ENCODE measurements around the gene SLC22A16.

The SLC22A16 gene

GRCh38 chr6:110430236-110430635 lies 46.2 kb downstream of the SLC22A16 start:
- H3K4me3 ChIP-seq (ENCODE audit: low read depth in 1 of 2, low read length in 2 of 2) = no peak overlapping the region
- no peaks in the 10 kb centered on the region for H3K27me3 ChIP-seq (ENCODE audit: control insufficient read depth in 1 of 2, insufficient read depth in 2 of 2, low read length in 2 of 2)
- no peaks in the 10 kb centered on the region for H3K9me3 ChIP-seq (ENCODE audit: control insufficient read depth in 1 of 2, low read length in 2 of 2)
- no peak overlapping the region for H3K9ac ChIP-seq (ENCODE audit: low read depth in 1 of 2, low read length in 2 of 2)
- no peaks in the 10 kb centered on the region for H3K36me3 ChIP-seq (ENCODE audit: control insufficient read depth in 1 of 2, insufficient read depth in 2 of 2, low read length in 2 of 2)
- no peak overlapping the region for H3K27ac ChIP-seq (ENCODE audit: low read depth, low read length)
- H3K4me1 ChIP-seq (ENCODE audit: control insufficient read depth in 1 of 2, insufficient read depth in 2 of 2, low read length in 2 of 2) = no peaks in the 10 kb centered on the region

GRCh38 chr6:110428153-110428552 lies 48.3 kb downstream of the SLC22A16 start:
- no peaks in the 10 kb centered on the region for H3K4me1 ChIP-seq (ENCODE audit: control insufficient read depth in 1 of 2, insufficient read depth in 2 of 2, low read length in 2 of 2)
- H3K36me3 ChIP-seq (ENCODE audit: control insufficient read depth in 1 of 2, insufficient read depth in 2 of 2, low read length in 2 of 2) = no peaks in the 10 kb centered on the region
- H3K9ac ChIP-seq (ENCODE audit: low read depth in 1 of 2, low read length in 2 of 2) = no peak overlapping the region
- H3K27ac ChIP-seq (ENCODE audit: low read depth, low read length) = no peak overlapping the region
- no peaks in the 10 kb centered on the region for H3K9me3 ChIP-seq (ENCODE audit: control insufficient read depth in 1 of 2, low read length in 2 of 2)
- no peak overlapping the region for H3K4me3 ChIP-seq (ENCODE audit: low read depth in 1 of 2, low read length in 2 of 2)
- H3K27me3 ChIP-seq (ENCODE audit: control insufficient read depth in 1 of 2, insufficient read depth in 2 of 2, low read length in 2 of 2) = no peaks in the 10 kb centered on the region

- H3K4me1 ChIP-seq (ENCODE audit: control insufficient read depth in 1 of 2, insufficient read depth in 2 of 2, low read length in 2 of 2) = no peaks in the 10 kb centered on the region
- no peaks in the 10 kb centered on the region for H3K36me3 ChIP-seq (ENCODE audit: control insufficient read depth in 1 of 2, insufficient read depth in 2 of 2, low read length in 2 of 2)
- H3K9ac ChIP-seq (ENCODE audit: low read depth in 1 of 2, low read length in 2 of 2) = no peak overlapping the region
- no peak overlapping the region for H3K4me3 ChIP-seq (ENCODE audit: low read depth in 1 of 2, low read length in 2 of 2)
- H3K27me3 ChIP-seq (ENCODE audit: control insufficient read depth in 1 of 2, insufficient read depth in 2 of 2, low read length in 2 of 2) = no peaks in the 10 kb centered on the region
- H3K27ac ChIP-seq (ENCODE audit: low read depth, low read length) = no peak overlapping the region
- H3K9me3 ChIP-seq (ENCODE audit: control insufficient read depth in 1 of 2, low read length in 2 of 2) = no peaks in the 10 kb centered on the region
Measured at GRCh38 chr6:110425816-110426215, 50.6 kb downstream of the SLC22A16 start.

- Histone ChIP-seq H3K9ac (ENCODE audit: low read depth in 1 of 2, low read length in 2 of 2) (no peak overlapping the region), H3K4me3 (ENCODE audit: low read depth in 1 of 2, low read length in 2 of 2) (no peak overlapping the region), H3K4me1 (ENCODE audit: control insufficient read depth in 1 of 2, insufficient read depth in 2 of 2, low read length in 2 of 2) (peaks cover 12 to 16% of the 10 kb centered on the region in 2 donors), H3K9me3 (ENCODE audit: control insufficient read depth in 1 of 2, low read length in 2 of 2) (no peaks in the 10 kb centered on the region), H3K27ac (ENCODE audit: low read depth, low read length) (no peak overlapping the region), H3K36me3 (ENCODE audit: control insufficient read depth in 1 of 2, insufficient read depth in 2 of 2, low read length in 2 of 2) (no peaks in the 10 kb centered on the region), H3K27me3 (ENCODE audit: control insufficient read depth in 1 of 2, insufficient read depth in 2 of 2, low read length in 2 of 2) (no peaks in the 10 kb centered on the region)
Measured at GRCh38 chr6:110422444-110422822, 54.0 kb downstream of the SLC22A16 start.

GRCh38 chr6:110421749-110422443 lies 54.5 kb downstream of the SLC22A16 start:
- no peak overlapping the region for H3K9ac ChIP-seq (ENCODE audit: low read depth in 1 of 2, low read length in 2 of 2)
- peaks cover 12 to 16% of the 10 kb centered on the region in 2 donors for H3K4me1 ChIP-seq (ENCODE audit: control insufficient read depth in 1 of 2, insufficient read depth in 2 of 2, low read length in 2 of 2)
- no peaks in the 10 kb centered on the region for H3K36me3 ChIP-seq (ENCODE audit: control insufficient read depth in 1 of 2, insufficient read depth in 2 of 2, low read length in 2 of 2)
- no peaks in the 10 kb centered on the region for H3K9me3 ChIP-seq (ENCODE audit: control insufficient read depth in 1 of 2, low read length in 2 of 2)
- H3K27ac ChIP-seq (ENCODE audit: low read depth, low read length) = no peak overlapping the region
- H3K4me3 ChIP-seq (ENCODE audit: low read depth in 1 of 2, low read length in 2 of 2) = no peak overlapping the region
- no peaks in the 10 kb centered on the region for H3K27me3 ChIP-seq (ENCODE audit: control insufficient read depth in 1 of 2, insufficient read depth in 2 of 2, low read length in 2 of 2)

GRCh38 chr6:110419028-110419739 lies 57.2 kb downstream of the SLC22A16 start:
- Histone ChIP-seq H3K9me3 (ENCODE audit: control insufficient read depth in 1 of 2, low read length in 2 of 2) (no peaks in the 10 kb centered on the region), H3K4me1 (ENCODE audit: control insufficient read depth in 1 of 2, insufficient read depth in 2 of 2, low read length in 2 of 2) (peaks cover 16 to 20% of the 10 kb centered on the region in 2 donors), H3K36me3 (ENCODE audit: control insufficient read depth in 1 of 2, insufficient read depth in 2 of 2, low read length in 2 of 2) (no peaks in the 10 kb centered on the region), H3K27me3 (ENCODE audit: control insufficient read depth in 1 of 2, insufficient read depth in 2 of 2, low read length in 2 of 2) (no peaks in the 10 kb centered on the region), H3K4me3 (ENCODE audit: low read depth in 1 of 2, low read length in 2 of 2) (peak overlapping the region; percentile 29 to 41), H3K9ac (ENCODE audit: low read depth in 1 of 2, low read length in 2 of 2) (no peak overlapping the region), H3K27ac (ENCODE audit: low read depth, low read length) (no peak overlapping the region)

- Histone ChIP-seq H3K27ac (ENCODE audit: low read depth, low read length) (no peak overlapping the region), H3K4me1 (ENCODE audit: control insufficient read depth in 1 of 2, insufficient read depth in 2 of 2, low read length in 2 of 2) (peaks cover 16 to 20% of the 10 kb centered on the region in 2 donors), H3K9ac (ENCODE audit: low read depth in 1 of 2, low read length in 2 of 2) (no peak overlapping the region), H3K9me3 (ENCODE audit: control insufficient read depth in 1 of 2, low read length in 2 of 2) (no peaks in the 10 kb centered on the region), H3K36me3 (ENCODE audit: control insufficient read depth in 1 of 2, insufficient read depth in 2 of 2, low read length in 2 of 2) (no peaks in the 10 kb centered on the region), H3K27me3 (ENCODE audit: control insufficient read depth in 1 of 2, insufficient read depth in 2 of 2, low read length in 2 of 2) (no peaks in the 10 kb centered on the region), H3K4me3 (ENCODE audit: low read depth in 1 of 2, low read length in 2 of 2) (no peak overlapping the region)
Measured at GRCh38 chr6:110418594-110418993, 57.8 kb downstream of the SLC22A16 start.

- Histone ChIP-seq H3K9ac (ENCODE audit: low read depth in 1 of 2, low read length in 2 of 2) (peak within 1 kb of the TSS; percentile 50 to 63), H3K27me3 (ENCODE audit: control insufficient read depth in 1 of 2, insufficient read depth in 2 of 2, low read length in 2 of 2) (no peaks in the 10 kb centered on the region), H3K36me3 (ENCODE audit: control insufficient read depth in 1 of 2, insufficient read depth in 2 of 2, low read length in 2 of 2) (peaks cover 0 to under 1% of the 10 kb centered on the region in 2 donors), H3K4me1 (ENCODE audit: control insufficient read depth in 1 of 2, insufficient read depth in 2 of 2, low read length in 2 of 2) (peaks cover 16 to 20% of the 10 kb centered on the region in 2 donors), H3K9me3 (ENCODE audit: control insufficient read depth in 1 of 2, low read length in 2 of 2) (no peaks in the 10 kb centered on the region), H3K4me3 (ENCODE audit: low read depth in 1 of 2, low read length in 2 of 2) (peak within 1 kb of the TSS; percentile 69 to 80), H3K27ac (ENCODE audit: low read depth, low read length) (peak within 1 kb of the TSS; percentile 37)
Measured at GRCh38 chr6:110415086-110415916, 61.1 kb downstream of the SLC22A16 start, which contains the start of gene DDO. Gene DDO, minus strand, starts transcription at chr6:110415575. Its CDS starts 2,113 bp downstream, at chr6:110413462.

GRCh38 chr6:110414669-110415068 lies 61.7 kb downstream of the SLC22A16 start:
- Histone ChIP-seq H3K27me3 (ENCODE audit: control insufficient read depth in 1 of 2, insufficient read depth in 2 of 2, low read length in 2 of 2) (no peaks in the 10 kb centered on the region), H3K4me3 (ENCODE audit: low read depth in 1 of 2, low read length in 2 of 2) (peak overlapping the region; percentile 69 to 80), H3K9me3 (ENCODE audit: control insufficient read depth in 1 of 2, low read length in 2 of 2) (no peaks in the 10 kb centered on the region), H3K9ac (ENCODE audit: low read depth in 1 of 2, low read length in 2 of 2) (peak overlapping the region; percentile 50 to 63), H3K4me1 (ENCODE audit: control insufficient read depth in 1 of 2, insufficient read depth in 2 of 2, low read length in 2 of 2) (peaks cover 14 to 20% of the 10 kb centered on the region in 2 donors), H3K36me3 (ENCODE audit: control insufficient read depth in 1 of 2, insufficient read depth in 2 of 2, low read length in 2 of 2) (peaks cover 0 to 4% of the 10 kb centered on the region in 2 donors), H3K27ac (ENCODE audit: low read depth, low read length) (peak overlapping the region; percentile 37)

GRCh38 chr6:110412360-110412759 lies 64.1 kb downstream of the SLC22A16 start:
- Histone ChIP-seq H3K9ac (ENCODE audit: low read depth in 1 of 2, low read length in 2 of 2) (no peak overlapping the region), H3K27ac (ENCODE audit: low read depth, low read length) (no peak overlapping the region), H3K27me3 (ENCODE audit: control insufficient read depth in 1 of 2, insufficient read depth in 2 of 2, low read length in 2 of 2) (no peaks in the 10 kb centered on the region), H3K36me3 (ENCODE audit: control insufficient read depth in 1 of 2, insufficient read depth in 2 of 2, low read length in 2 of 2) (peaks cover 0 to 15% of the 10 kb centered on the region in 2 donors), H3K4me1 (ENCODE audit: control insufficient read depth in 1 of 2, insufficient read depth in 2 of 2, low read length in 2 of 2) (peaks cover 0 to 9% of the 10 kb centered on the region in 2 donors), H3K9me3 (ENCODE audit: control insufficient read depth in 1 of 2, low read length in 2 of 2) (no peaks in the 10 kb centered on the region), H3K4me3 (ENCODE audit: low read depth in 1 of 2, low read length in 2 of 2) (no peak overlapping the region)

All from duodenal mucosa (tissue), 2 donors.